Measurements from ENCODE around the gene ORC4. TPM values are rescaled to one million over a fixed set of nuclear protein-coding genes. Genes with fewer than 3 reads are reported as not detected.

ORC4 gene
- polyA plus RNA-seq, 3 donors, result 30.2 to 34.0 (median 33.1) TPM

DNA sequence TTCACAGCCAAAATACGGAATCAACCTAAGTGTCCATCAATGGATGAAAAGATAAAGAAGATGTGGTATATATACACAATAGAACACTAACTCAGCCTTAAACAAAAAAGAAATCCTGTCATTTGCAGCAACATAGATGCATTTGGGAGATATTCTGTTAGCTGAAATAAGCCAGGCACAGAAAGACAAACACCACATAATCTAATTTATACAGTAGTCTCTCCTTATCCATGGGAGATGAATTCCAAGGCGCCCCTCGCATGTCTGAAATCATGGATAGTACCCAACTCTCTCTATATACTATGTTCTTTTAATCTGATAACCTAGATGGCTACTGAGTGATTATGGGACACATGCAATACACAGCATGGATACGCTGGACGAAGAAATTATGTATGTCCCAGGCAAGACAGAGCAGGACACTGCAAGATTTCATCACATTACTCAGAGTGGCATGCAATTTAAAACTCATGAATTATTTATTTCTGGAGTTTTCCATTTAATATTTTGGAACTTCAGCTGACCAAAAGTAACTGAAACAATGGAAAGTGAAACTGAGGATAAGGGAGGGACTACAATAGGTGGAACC, 39.5 kb downstream of the ORC4 start:
- peaks cover 0 to 9% of the 10 kb centered on the region in 2 donors for H3K36me3 ChIP-seq (replicated peaks in 1 of 2; ENCODE audit: control insufficient read depth in 1 of 2, insufficient read depth in 2 of 2, low read length in 2 of 2)
- Mint-ChIP-seq H3K4me3 (no peak overlapping the region), H3K27me3 (ENCODE audit: low read depth in 3 of 3) (no peaks in the 10 kb centered on the region), H3K27ac (peak overlapping the region in 1 of 7 donors; percentile 2), H3K9me3 (peaks cover 0 to 13% (median 5%) of the 10 kb centered on the region in 7 donors), H3K36me3 (peaks cover 18 to 19% of the 10 kb centered on the region in 2 donors), H3K4me1 (peaks cover 6% of the 10 kb centered on the region)
- H3K4me1 ChIP-seq (ENCODE audit: control insufficient read depth in 1 of 2, insufficient read depth in 2 of 2, low read length in 2 of 2), result no peaks in the 10 kb centered on the region
- H3K9me3 ChIP-seq (replicated peaks in 1 of 2; ENCODE audit: control insufficient read depth in 1 of 2, insufficient read depth in 1 of 2, low read length in 2 of 2), result peaks cover 0 to 4% of the 10 kb centered on the region in 2 donors
- TF ChIP-seq, protein P1, sequence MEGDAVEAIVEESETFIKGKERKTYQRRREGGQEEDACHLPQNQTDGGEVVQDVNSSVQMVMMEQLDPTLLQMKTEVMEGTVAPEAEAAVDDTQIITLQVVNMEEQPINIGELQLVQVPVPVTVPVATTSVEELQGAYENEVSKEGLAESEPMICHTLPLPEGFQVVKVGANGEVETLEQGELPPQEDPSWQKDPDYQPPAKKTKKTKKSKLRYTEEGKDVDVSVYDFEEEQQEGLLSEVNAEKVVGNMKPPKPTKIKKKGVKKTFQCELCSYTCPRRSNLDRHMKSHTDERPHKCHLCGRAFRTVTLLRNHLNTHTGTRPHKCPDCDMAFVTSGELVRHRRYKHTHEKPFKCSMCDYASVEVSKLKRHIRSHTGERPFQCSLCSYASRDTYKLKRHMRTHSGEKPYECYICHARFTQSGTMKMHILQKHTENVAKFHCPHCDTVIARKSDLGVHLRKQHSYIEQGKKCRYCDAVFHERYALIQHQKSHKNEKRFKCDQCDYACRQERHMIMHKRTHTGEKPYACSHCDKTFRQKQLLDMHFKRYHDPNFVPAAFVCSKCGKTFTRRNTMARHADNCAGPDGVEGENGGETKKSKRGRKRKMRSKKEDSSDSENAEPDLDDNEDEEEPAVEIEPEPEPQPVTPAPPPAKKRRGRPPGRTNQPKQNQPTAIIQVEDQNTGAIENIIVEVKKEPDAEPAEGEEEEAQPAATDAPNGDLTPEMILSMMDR (IDR thresholded peaks at IDR 0.05), result no peak
- H3K27ac ChIP-seq (ENCODE audit: low read depth in 1 of 2, low read length in 2 of 2), result no peak overlapping the region
- no peak overlapping the region for H3K4me3 ChIP-seq (replicated peaks in 1 of 3; ENCODE audit: low read depth in 2 of 3, low read length in 3 of 3)
- H2AFZ ChIP-seq (ENCODE audit: insufficient read depth, low read depth, low read length, poor library complexity, severe bottlenecking), result no peak overlapping the region
- H3K79me2 ChIP-seq (ENCODE audit: insufficient read depth, low read length), result peaks cover 45% of the 10 kb centered on the region
- H3K4me2 ChIP-seq (replicated peaks; ENCODE audit: extremely low read depth, low read length, poor library complexity, severe bottlenecking), result no peak overlapping the region
- DNase-seq, result no peak
- H3K9ac ChIP-seq (ENCODE audit: insufficient read depth, low read length, poor library complexity, severe bottlenecking), result no peak overlapping the region
- intact Hi-C loops (cut with micrococcal nuclease), result no loop called here
- no peaks in the 10 kb centered on the region for H3K27me3 ChIP-seq (ENCODE audit: control insufficient read depth in 2 of 2, insufficient read depth in 2 of 2, low read length in 2 of 2)
- peaks cover 54% of the 10 kb centered on the region for H4K20me1 ChIP-seq (ENCODE audit: insufficient read depth, low read length)
- no CpG with 5 or more reads among the region's 5 CpGs for WGBS (ENCODE audit: insufficient coverage)

DNA sequence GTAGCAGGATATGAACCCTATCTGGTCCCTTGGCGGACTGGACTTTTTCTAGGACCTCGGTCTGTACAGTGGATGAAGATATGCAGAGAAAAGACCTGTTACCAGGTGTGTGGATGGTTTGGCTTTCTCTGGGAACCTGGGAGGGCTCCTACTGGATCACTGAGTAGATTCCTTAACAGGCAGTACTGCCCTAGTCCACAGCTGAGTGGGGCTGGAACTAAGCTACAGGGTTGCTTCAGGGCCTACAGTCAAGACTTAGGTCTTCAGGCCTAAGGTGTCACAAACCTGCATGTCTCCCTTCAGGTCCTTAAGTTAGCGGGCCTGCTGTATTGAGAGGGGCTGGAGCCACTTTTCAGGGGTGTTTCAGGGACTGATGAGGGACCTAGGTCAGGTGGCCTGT, 42.9 kb downstream of the ORC4 start:
- Mint-ChIP-seq H3K36me3 (peaks cover 17 to 24% of the 10 kb centered on the region in 2 donors), H3K27ac (no peak overlapping the region), H3K4me1 (peaks cover 6% of the 10 kb centered on the region), H3K27me3 (ENCODE audit: low read depth in 3 of 3) (no peaks in the 10 kb centered on the region), H3K4me3 (no peak overlapping the region), H3K9me3 (peaks cover 0 to 13% (median 5%) of the 10 kb centered on the region in 7 donors)
- Histone ChIP-seq H3K9ac (ENCODE audit: insufficient read depth, low read length, poor library complexity, severe bottlenecking) (no peak overlapping the region), H3K27me3 (ENCODE audit: control insufficient read depth in 2 of 2, insufficient read depth in 2 of 2, low read length in 2 of 2) (no peaks in the 10 kb centered on the region), H3K4me3 (replicated peaks in 1 of 3; ENCODE audit: low read depth in 2 of 3, low read length in 3 of 3) (no peak overlapping the region), H3K4me1 (ENCODE audit: control insufficient read depth in 1 of 2, insufficient read depth in 2 of 2, low read length in 2 of 2) (no peaks in the 10 kb centered on the region), H3K36me3 (replicated peaks in 1 of 2; ENCODE audit: control insufficient read depth in 1 of 2, insufficient read depth in 2 of 2, low read length in 2 of 2) (peaks cover 4 to 16% of the 10 kb centered on the region in 2 donors), H3K27ac (ENCODE audit: low read depth in 1 of 2, low read length in 2 of 2) (no peak overlapping the region), H3K9me3 (replicated peaks in 1 of 2; ENCODE audit: control insufficient read depth in 1 of 2, insufficient read depth in 1 of 2, low read length in 2 of 2) (peaks cover 0 to 4% of the 10 kb centered on the region in 2 donors), H4K20me1 (ENCODE audit: insufficient read depth, low read length) (peaks cover 36% of the 10 kb centered on the region), H2AFZ (ENCODE audit: insufficient read depth, low read depth, low read length, poor library complexity, severe bottlenecking) (no peak overlapping the region), H3K79me2 (ENCODE audit: insufficient read depth, low read length) (peaks cover 25% of the 10 kb centered on the region), H3K4me2 (replicated peaks; ENCODE audit: extremely low read depth, low read length, poor library complexity, severe bottlenecking) (no peak overlapping the region)
- WGBS (ENCODE audit: insufficient coverage), result 96% methylated on average over 3 of the region's 3 CpGs
- no peak for DNase-seq
- intact Hi-C loops (cut with micrococcal nuclease), result no loop called here
- TF ChIP-seq, protein P1 (IDR thresholded peaks at IDR 0.05), result no peak

Data from CD14-positive monocyte (primary cell).